Adipose tissue (tissue), 3 donors: Measurements from ENCODE around the gene GAPT. TPM values are rescaled to one million over a fixed set of nuclear protein-coding genes. Genes with fewer than 3 reads are reported as not detected.

Source experiments
- H3K27ac ChIP-seq: one replicate; pipeline ENCODE4 v1.5.1; 2013; ENCODE audit warnings: low read depth, low read length
- whole genome bisulfite sequencing, 3 donors: extraction: QIAGEN DNeasy Blood & Tissue Kit; methylation state at CpG; one replicate each; pipeline ENCODE4 v1.1.7; 2013; 5-methylcytosine and 5-hydroxymethylcytosine counted together
- polyA plus RNA-seq, 3 donors: library from polyadenylated mRNA; stranded (reverse); fragments of 200-250 nt; gene quantifications; one replicate each; pipeline ENCODE4 v1.2.3, GENCODE V29; 2013
- donor health status: healthy with polysubstance abuse.
- donor health status: Bipolar disorder and iron deficiency.
- donor health status: healthy.

The GAPT gene
- polyA plus RNA-seq, 3 donors: 0.32 to 1.1 (median 1.0) TPM

- WGBS, 3 donors: 0 to 1% (median 0%) methylated on average over 46 to 57 of the region's 57 CpGs
These were observed 31.9 kb upstream of the GAPT start for GRCh38 chr5:58459146-58460001.

DNA sequence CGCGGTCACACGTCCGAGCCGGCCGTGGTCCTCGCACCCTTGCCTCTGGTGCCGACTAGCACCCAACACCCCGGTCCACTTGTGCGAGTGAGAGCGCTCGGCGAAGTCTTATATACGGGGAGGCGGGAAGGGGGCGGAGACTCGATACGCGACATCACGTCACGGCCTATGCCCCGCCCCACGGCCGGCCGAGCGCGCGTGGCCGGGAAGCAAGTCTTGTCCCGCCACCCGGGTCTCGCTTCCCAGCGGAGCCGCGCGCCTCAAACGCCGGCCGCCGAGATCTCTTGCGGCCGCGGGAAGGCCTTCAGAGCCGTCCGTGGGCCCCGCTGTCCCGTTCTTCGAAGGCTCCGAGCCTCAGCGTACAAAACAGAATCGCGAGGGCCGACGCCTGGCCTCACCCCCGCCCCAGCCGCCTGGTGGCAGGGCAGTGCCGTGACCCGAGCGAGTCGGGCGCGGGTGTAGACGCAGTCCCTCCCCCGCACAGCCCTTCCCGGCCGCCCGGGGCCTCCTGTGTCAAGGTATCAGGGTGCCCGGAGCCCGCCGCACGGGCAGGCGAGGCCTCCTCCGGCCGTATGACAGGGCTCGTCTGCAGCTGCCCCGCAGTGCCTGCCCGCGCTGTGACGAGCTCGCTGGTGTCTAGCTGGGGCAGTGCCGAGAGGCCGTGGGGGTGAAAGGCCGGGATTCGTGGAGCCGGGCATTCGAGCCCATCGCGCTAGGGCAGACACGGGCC, 31.1 kb upstream of the GAPT start, which contains the start of gene PLK2:
TSS of gene PLK2 (minus strand) at position 85 of the 730 bp plus-strand sequence. CDS start 127 bp downstream, outside the sequence.
- peak within 1 kb of the TSS; percentile 93 for H3K27ac ChIP-seq
- 0% methylated on average over 89 of the region's 89 CpGs for WGBS, 3 donors

More at GRCh38 chr5:58459146-58460001, 31.9 kb upstream of the GAPT start:
- peak overlapping the region; percentile 93 for H3K27ac ChIP-seq

DNA sequence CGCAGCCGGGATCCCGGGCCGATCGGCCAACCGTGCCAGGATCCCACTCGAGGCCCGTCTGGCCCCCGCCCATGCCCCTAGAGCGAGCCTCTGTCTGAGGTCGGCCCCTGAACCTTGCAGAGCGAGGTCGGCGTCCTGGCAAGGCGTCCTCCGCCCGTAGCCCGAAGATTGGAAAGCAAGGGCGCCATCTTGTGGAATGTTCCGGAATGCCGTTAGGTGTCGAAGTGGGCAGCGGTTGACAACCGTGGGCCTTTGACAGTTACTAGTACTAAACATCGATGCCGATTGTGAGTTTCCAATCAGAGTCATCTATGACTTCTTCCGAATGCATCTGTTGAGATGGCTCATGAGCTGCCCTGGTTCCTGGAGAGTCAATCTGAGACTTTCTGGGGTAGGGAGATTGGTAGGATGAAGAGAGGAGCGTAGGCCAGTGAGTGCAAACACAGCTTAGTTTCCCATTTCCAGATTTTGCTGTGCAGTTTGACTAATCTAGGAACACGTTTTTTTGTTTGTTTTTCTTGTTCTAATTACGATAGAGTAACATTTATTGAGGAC, 30.4 kb upstream of the GAPT start:
- 6 to 7% (median 7%) methylated on average over 30 of the region's 30 CpGs for WGBS, 3 donors
- H3K27ac ChIP-seq: peak overlapping the region; percentile 93

DNA sequence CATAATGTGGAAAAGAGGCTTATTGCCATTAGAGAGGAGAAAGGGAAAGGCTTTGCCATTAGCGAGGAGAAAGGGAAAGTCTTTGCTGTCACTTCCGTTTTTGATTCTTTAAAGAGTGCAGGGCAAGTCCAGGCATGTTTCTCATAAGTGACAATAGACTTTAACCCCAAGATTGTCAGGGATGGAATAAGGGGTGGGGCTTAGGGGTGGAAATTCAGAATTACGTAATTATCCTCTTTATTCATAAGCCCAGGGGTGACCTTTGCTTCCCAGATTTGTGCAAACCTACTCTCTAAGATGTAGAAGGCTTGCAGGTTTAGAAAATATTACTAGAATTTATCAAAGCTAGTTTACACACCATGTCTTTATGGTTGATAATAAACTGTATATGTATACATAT, 29.1 kb upstream of the GAPT start:
- no peak overlapping the region for H3K27ac ChIP-seq
- WGBS, 3 donors: 70 to 78% (median 75%) methylated on average over 3 of the region's 3 CpGs

- WGBS, 3 donors: 8 to 28% (median 8%) methylated on average over 4 of the region's 4 CpGs
- no peak overlapping the region for H3K27ac ChIP-seq
These were observed 28.5 kb upstream of the GAPT start for GRCh38 chr5:58462623-58463230.

GRCh38 chr5:58466939-58467338, 24.3 kb upstream of the GAPT start:
- H3K27ac ChIP-seq: no peak overlapping the region
- 44 to 48% (median 45%) methylated on average over 4 of the region's 4 CpGs for WGBS, 3 donors

GRCh38 chr5:58469896-58470295, 21.3 kb upstream of the GAPT start:
- 55 to 84% (median 67%) methylated on average over 2 of the region's 2 CpGs for WGBS, 3 donors
- no peak overlapping the region for H3K27ac ChIP-seq

GRCh38 chr5:58475404-58475803, 15.8 kb upstream of the GAPT start:
- H3K27ac ChIP-seq: no peak overlapping the region
- 69 to 91% (median 86%) methylated on average over 3 of the region's 3 CpGs for WGBS, 3 donors

DNA sequence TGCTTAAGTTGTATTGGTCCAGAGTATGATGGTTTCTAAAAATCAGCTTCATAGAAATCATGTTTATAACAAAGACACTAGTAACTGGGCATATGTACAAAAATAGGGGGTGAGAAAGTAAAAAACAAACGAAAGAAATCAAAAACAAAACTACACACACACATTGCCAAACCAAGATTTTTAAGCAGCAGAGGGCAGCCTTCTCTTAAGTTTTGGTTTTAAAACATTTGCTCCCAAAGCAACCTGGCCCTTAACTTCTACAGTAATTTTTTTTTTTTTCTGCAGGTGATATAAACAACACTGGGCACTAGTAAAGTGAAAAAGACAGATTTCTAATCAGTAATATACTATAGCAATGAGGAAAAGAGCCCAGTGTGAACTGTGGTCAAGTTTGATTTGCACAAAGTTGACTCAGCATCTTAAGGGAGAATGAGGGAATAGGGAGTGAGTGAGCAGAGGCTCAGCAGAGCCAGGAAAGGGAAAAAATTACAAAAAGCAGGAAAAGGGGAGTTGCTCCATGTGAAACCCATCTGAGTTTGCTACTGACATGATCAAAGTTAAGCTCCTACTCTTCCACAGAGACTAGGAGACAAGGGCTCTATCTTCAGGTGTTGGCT, 13.4 kb upstream of the GAPT start:
- WGBS, 3 donors: 15 to 31% (median 24%) methylated on average over 1 of the region's 1 CpG
- H3K27ac ChIP-seq: no peak overlapping the region

DNA sequence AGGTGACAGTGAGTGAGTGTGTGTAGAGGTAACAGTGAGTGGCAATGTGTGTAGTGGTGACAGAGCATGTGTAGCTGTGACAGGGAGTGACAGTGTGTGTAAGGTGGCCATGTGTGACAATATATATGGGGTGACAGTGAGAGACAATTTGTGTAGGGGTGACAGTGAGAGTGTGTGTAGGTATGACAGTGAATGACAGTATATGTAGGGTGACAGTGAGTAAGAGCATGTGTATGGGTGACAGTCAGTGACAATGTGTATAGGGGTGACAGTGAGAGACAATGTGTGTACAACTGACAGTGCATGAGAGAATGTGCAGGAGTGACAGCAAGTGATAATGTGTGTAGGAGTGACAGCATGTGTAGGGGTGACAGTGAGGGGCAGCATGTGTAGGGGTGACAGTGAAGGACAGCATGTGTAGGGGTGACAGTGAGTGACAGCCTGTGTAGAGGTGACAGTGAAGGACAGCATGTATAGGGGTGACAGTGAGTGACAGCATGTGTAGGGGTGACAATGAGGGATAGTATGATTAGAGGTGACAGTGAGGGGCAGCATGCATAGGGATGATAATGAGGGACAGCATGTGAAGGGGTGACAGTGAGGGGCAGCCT, 10.1 kb upstream of the GAPT start:
- no peak overlapping the region for H3K27ac ChIP-seq

GRCh38 chr5:58481828-58482227, 9.4 kb upstream of the GAPT start:
- 85 to 89% (median 87%) methylated on average over 6 of the region's 6 CpGs for WGBS, 3 donors

DNA sequence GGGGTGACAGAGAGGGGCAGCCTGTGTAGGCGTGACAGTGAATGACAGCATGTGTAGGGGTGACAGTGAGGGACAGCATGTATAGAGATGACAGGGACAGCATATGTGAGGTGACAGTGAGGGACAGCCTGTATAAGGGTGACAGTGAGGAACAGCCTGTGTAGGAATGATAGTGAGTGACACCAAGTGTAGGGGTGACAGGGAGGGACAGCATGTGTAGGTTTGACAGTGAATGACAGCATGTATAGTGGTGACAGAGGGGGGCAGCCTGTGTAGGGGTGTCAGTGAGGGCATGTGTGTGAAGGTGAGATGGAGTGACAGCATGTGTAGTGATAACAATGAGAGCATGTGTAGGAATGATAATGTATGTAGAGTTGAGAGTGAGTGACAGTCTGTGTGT, 8.7 kb upstream of the GAPT start:
- no peak overlapping the region for H3K27ac ChIP-seq
- WGBS, 3 donors: 91 to 97% (median 97%) methylated on average over 1 of the region's 1 CpG

More at GRCh38 chr5:58481828-58482227, 9.4 kb upstream of the GAPT start:
- no peak overlapping the region for H3K27ac ChIP-seq

DNA sequence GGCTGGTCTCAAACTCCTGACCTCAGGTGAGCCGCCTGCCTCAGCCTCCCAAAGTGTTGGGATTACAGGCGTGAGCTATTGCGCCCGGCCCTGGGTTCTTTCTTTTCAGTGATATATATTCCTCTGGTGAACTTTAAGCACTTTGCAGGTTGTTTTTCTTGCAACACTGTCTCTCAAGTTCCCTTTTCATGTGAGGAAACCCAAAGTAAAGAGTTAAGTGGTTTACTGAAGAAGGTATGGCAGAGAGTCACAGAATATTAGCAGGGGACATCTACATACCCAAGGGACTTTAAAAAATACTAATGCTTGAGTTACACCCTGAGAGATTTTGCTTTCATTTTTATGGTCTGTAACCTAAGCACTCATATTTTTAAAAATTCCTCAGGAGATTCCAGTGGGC, 6.7 kb upstream of the GAPT start:
- H3K27ac ChIP-seq: no peak overlapping the region
- 66 to 84% (median 70%) methylated on average over 4 of the region's 4 CpGs for WGBS, 3 donors

DNA sequence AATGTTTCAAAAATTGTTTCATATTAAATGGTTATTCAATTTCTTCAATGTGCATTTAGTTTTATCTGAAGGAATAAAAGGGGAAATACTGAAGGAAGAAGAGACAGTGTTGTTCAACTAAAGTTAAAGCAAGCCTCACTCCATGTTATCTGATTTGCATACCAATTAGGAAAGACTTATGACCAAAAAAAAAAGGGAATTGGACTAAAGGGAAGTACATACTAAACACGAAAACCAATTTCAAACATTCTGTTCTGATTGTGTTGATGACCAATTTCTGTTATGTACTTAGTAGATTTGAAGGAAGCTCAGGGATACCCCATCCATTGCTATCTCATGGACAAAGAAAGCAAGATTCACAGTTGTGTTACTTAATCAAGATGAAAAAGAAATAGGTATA, 4.9 kb upstream of the GAPT start:
- WGBS, 3 donors: 49 to 81% (median 58%) methylated on average over 1 of the region's 1 CpG
- H3K27ac ChIP-seq: no peak overlapping the region

- 50 to 78% (median 53%) methylated on average over 4 of the region's 4 CpGs for WGBS, 3 donors
- H3K27ac ChIP-seq: no peak overlapping the region
These were observed 709 bp upstream of the GAPT start for GRCh38 chr5:58490402-58491050.

DNA sequence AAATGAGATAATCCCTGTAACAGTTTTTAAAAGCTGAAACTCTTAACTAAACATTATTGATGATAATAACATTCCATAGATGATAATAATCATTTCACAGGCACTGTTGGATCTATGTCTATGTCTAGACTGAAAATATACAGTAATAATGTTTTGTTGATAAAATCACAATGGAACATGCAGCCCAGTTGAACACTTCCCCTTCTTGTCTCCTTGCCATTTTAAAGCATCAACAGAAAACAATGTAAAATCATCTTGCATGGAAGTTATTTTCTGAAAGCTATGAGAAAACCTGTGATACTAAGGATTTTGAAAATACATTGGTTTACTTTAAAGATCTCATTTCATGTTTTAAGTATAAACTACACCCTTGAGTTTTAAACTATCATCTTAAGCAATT, 1.9 kb downstream of the GAPT start:
- H3K27ac ChIP-seq: no peak overlapping the region

- no peak overlapping the region for H3K27ac ChIP-seq
- WGBS, 3 donors: 48 to 83% (median 75%) methylated on average over 3 of the region's 3 CpGs
These were observed 5.3 kb downstream of the GAPT start for GRCh38 chr5:58496488-58496887.

DNA sequence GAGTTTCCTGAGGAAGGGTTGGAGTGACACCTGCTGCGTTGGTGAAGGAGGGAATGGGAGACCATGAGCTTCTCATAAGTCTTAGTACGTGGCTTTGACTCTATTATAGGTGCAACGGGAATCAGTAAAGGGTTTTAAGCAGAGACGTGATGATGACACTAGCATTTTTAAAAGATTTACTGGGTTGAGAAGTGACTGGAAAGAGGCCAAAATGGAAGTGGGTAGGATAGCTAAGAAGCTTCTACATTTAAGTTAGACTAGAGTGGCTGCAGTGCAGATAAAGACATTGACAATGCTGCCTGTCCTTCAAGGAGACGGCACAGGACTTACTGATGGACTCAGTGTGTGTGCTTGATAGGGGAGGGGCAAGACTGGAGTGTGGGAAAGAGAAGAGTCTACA, 6.2 kb downstream of the GAPT start:
- no peak overlapping the region for H3K27ac ChIP-seq
- WGBS, 3 donors: 57 to 76% (median 67%) methylated on average over 5 of the region's 5 CpGs
